Ovary (tissue), 3 donors: Measurements from ENCODE around the gene ZRSR2.

Experiments used
- EP300 ChIP-seq: sonication (generic); formaldehyde crosslinking; IDR thresholded peaks from one replicate; pipeline ENCODE4 v1.6.1; 2017; ENCODE audit warnings: antibody characterized with exemption
- POLR2A ChIP-seq: fragments of 450-650 bp; IDR thresholded peaks from one replicate; pipeline ENCODE4 v1.6.1; 2017; ENCODE audit warnings: antibody characterized with exemption, mild to moderate bottlenecking, moderate library complexity
- TF ChIP-seq, protein P1 (sequence below), 3 donors: fragments of 450-650 bp in 2 of 3; fragments of 200-600 bp in 1 of 3; IDR thresholded peaks; one replicate each; pipeline versions ENCODE4 v1.5.1 to v1.8.0; 2016 to 2022; ENCODE audit warnings: antibody characterized with exemption in 3 of 3, mild to moderate bottlenecking in 1 of 3
- donor health status: DM: no; HTN: no; CAD: no.

DNA sequence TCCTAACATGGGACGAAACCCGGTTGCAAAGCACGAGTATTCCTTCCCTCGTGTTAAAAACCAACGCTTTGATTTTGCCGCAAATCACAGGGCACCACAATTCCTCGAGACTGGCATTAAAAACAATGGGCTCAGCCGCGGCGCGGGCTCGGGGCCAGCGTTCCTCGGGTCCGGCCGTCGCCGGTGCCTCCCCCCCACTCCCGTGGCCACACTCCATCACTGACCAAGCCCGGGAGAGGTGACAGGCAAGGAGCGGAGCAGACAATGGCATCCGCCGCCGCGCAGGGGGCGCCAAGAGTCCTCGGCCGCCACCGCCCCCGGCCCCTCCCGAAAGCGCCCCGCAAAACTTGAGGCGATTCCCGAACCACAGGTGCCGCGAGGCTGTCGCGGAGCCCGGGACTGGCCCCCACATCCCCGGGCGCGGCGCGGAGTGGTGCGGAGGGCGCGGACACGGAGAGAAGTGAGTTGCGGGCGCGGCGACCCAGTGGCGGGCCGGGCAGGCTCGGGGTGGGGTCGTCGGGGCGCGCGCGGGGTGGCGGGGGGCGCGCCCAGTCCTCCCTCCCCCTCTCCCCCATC, 63.9 kb downstream of the ZRSR2 start:
- TF ChIP-seq, protein P1, sequence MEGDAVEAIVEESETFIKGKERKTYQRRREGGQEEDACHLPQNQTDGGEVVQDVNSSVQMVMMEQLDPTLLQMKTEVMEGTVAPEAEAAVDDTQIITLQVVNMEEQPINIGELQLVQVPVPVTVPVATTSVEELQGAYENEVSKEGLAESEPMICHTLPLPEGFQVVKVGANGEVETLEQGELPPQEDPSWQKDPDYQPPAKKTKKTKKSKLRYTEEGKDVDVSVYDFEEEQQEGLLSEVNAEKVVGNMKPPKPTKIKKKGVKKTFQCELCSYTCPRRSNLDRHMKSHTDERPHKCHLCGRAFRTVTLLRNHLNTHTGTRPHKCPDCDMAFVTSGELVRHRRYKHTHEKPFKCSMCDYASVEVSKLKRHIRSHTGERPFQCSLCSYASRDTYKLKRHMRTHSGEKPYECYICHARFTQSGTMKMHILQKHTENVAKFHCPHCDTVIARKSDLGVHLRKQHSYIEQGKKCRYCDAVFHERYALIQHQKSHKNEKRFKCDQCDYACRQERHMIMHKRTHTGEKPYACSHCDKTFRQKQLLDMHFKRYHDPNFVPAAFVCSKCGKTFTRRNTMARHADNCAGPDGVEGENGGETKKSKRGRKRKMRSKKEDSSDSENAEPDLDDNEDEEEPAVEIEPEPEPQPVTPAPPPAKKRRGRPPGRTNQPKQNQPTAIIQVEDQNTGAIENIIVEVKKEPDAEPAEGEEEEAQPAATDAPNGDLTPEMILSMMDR (IDR thresholded peaks at IDR 0.05), result no peak
- TF ChIP-seq EP300 (no peak), POLR2A (no peak)
